ENCODE results near the gene AHCYL2. TPM values are rescaled to one million over a fixed set of nuclear protein-coding genes. Genes with fewer than 3 reads are reported as not detected.

AHCYL2 gene
- total and polyA plus RNA-seq, 7 donors = 4.4 to 39.2 (median 24.8) TPM

DNA sequence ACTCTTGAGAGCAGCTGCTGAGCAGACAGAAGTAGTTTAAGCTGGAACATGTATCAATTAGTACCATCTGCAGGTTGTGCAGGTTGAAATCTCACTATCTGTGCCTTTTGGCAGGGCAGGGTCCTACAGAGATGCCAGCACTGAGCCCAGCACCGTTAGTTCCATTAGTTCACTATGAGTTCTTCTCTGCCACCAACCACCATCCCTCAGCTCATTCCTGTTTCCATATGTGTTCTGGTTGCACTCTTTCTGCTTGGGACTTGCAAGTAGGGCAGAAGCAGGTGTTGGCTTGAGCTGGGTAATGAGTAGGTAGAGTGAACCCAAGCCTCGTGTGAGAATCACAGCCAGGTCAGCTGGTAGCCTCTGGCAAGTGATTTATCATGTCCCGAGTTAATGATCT is 33.6 kb upstream of the AHCYL2 start:
- peaks cover 11% of the 10 kb centered on the region for H3K4me1 ChIP-seq
- no peak for ATAC-seq
- H3K9me3 ChIP-seq = no peaks in the 10 kb centered on the region
- 44 to 61% (median 48%) methylated on average over 3 of the region's 3 CpGs for WGBS, 3 donors
- intact Hi-C loops (cut with DNase I) = no loop called here
- H3K27ac ChIP-seq = no peak overlapping the region
- no peak for TF ChIP-seq CTCF (IDR thresholded peaks at IDR 0.05)
- H3K27me3 ChIP-seq (ENCODE audit: insufficient read depth in 3 of 3, low read length in 2 of 3) = no peaks in the 10 kb centered on the region
- no peak overlapping the region for H3K4me3 ChIP-seq
- DNase-seq = no peak
- no peaks in the 10 kb centered on the region for H3K36me3 ChIP-seq (ENCODE audit: insufficient read depth in 1 of 2, low read depth in 1 of 2)

DNA sequence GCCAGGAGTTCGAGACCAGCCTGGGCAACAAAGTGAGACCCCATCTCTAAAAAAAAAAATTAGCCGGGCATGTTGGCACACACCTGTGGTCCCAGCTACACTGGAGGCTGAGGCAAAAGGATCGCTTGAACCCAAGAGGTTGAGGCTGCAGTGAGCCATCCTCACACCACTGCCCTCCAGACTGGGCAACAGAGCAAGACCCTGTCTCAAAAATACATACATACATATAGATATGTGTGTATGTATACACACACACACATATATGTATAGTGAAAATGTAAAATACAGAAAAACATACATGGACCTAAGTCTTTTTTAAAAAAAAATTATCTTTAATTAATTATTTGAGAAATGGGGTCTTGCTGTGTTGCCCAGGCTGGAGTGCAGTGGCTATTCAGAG is 30.9 kb upstream of the AHCYL2 start:
- no peak for TF ChIP-seq CTCF (IDR thresholded peaks at IDR 0.05)
- WGBS, 3 donors = 79 to 97% (median 96%) methylated on average over 3 of the region's 3 CpGs
- DNase-seq (no peak), ATAC-seq (no peak)
- Histone ChIP-seq H3K9me3 (no peaks in the 10 kb centered on the region), H3K4me1 (peaks cover 11% of the 10 kb centered on the region), H3K27ac (no peak overlapping the region), H3K36me3 (ENCODE audit: insufficient read depth in 1 of 2, low read depth in 1 of 2) (no peaks in the 10 kb centered on the region), H3K4me3 (no peak overlapping the region), H3K27me3 (ENCODE audit: insufficient read depth in 3 of 3, low read length in 2 of 3) (no peaks in the 10 kb centered on the region)
- intact Hi-C loops (cut with DNase I) = no loop called here

- no peak for DNase-seq
- Histone ChIP-seq H3K9me3 (no peaks in the 10 kb centered on the region), H3K4me1 (no peaks in the 10 kb centered on the region), H3K27ac (no peak overlapping the region), H3K36me3 (ENCODE audit: insufficient read depth in 1 of 2, low read depth in 1 of 2) (no peaks in the 10 kb centered on the region), H3K4me3 (no peak overlapping the region), H3K27me3 (ENCODE audit: insufficient read depth in 3 of 3, low read length in 2 of 3) (no peaks in the 10 kb centered on the region)
- no peak for TF ChIP-seq CTCF (IDR thresholded peaks at IDR 0.05)
- intact Hi-C loops (cut with DNase I) = no loop called here
- no peak for ATAC-seq
- 82 to 92% (median 91%) methylated on average over 4 of the region's 4 CpGs for WGBS, 3 donors
These were observed 27.1 kb upstream of the AHCYL2 start for GRCh38 chr7:129197771-129198170.

- ATAC-seq = no peak
- no peaks in the 10 kb centered on the region for H3K36me3 ChIP-seq (ENCODE audit: insufficient read depth in 1 of 2, low read depth in 1 of 2)
- no peaks in the 10 kb centered on the region for H3K4me1 ChIP-seq
- no peak overlapping the region for H3K4me3 ChIP-seq
- no peak for DNase-seq
- H3K27me3 ChIP-seq (ENCODE audit: insufficient read depth in 3 of 3, low read length in 2 of 3) = no peaks in the 10 kb centered on the region
- H3K9me3 ChIP-seq = no peaks in the 10 kb centered on the region
- TF ChIP-seq CTCF (IDR thresholded peaks at IDR 0.05) = no peak
- intact Hi-C loops (cut with DNase I) = no loop called here
- no peak overlapping the region for H3K27ac ChIP-seq
- 97 to 99% (median 98%) methylated on average over 4 of the region's 4 CpGs for WGBS, 3 donors
These were observed 25.4 kb upstream of the AHCYL2 start for GRCh38 chr7:129199406-129199805.

GRCh38 chr7:129202058-129202777 is 22.6 kb upstream of the AHCYL2 start:
- intact Hi-C loops (cut with DNase I) = no loop called here
- H3K4me1 ChIP-seq = no peaks in the 10 kb centered on the region
- H3K9me3 ChIP-seq = no peaks in the 10 kb centered on the region
- 79 to 86% (median 85%) methylated on average over 8 of the region's 8 CpGs for WGBS, 3 donors
- no peak for TF ChIP-seq CTCF (IDR thresholded peaks at IDR 0.05)
- H3K27ac ChIP-seq = no peak overlapping the region
- H3K36me3 ChIP-seq (ENCODE audit: insufficient read depth in 1 of 2, low read depth in 1 of 2) = peaks cover 0 to 14% of the 10 kb centered on the region in 2 donors
- ATAC-seq (peak in 1 of 4 donors; percentile 40), DNase-seq (no peak)
- H3K27me3 ChIP-seq (ENCODE audit: insufficient read depth in 3 of 3, low read length in 2 of 3) = no peaks in the 10 kb centered on the region
- H3K4me3 ChIP-seq = no peak overlapping the region
